Subcutaneous abdominal adipose tissue (tissue), 5 donors: ENCODE measurements around the gene DIPK2A.

Source experiments
- H3K27ac ChIP-seq: one replicate; pipeline ENCODE4 v1.7.0; 2013; ENCODE audit warnings: low read depth, mild to moderate bottlenecking, inconsistent platforms, low read length, moderate library complexity
- H3K27me3 ChIP-seq, 5 donors: one replicate each; pipeline ENCODE4 v1.7.0; 2013; ENCODE audit warnings: low read length in 5 of 5, inconsistent platforms in 1 of 5; ENCODE audit not compliant: control insufficient read depth in 5 of 5, insufficient read depth in 4 of 5
- H3K36me3 ChIP-seq, 5 donors: one replicate each; pipeline ENCODE4 v1.7.0; 2013; ENCODE audit warnings: low read length in 5 of 5; ENCODE audit not compliant: control insufficient read depth in 5 of 5, insufficient read depth in 5 of 5
- H3K4me1 ChIP-seq, 5 donors: one replicate each; pipeline ENCODE4 v1.7.0; 2013; ENCODE audit warnings: low read length in 5 of 5, mild to moderate bottlenecking in 3 of 5, moderate library complexity in 1 of 5; ENCODE audit not compliant: control insufficient read depth in 5 of 5, insufficient read depth in 5 of 5
- H3K4me3 ChIP-seq, 5 donors: one replicate each; pipeline ENCODE4 v1.7.0; 2013; ENCODE audit warnings: low read length in 5 of 5, low read depth in 1 of 5
- H3K9ac ChIP-seq, 5 donors: one replicate each; pipeline ENCODE4 v1.7.0; 2013; ENCODE audit warnings: low read length in 5 of 5, mild to moderate bottlenecking in 4 of 5, moderate library complexity in 3 of 5
- H3K9me3 ChIP-seq, 5 donors: one replicate each; pipeline ENCODE4 v1.7.0; 2013; ENCODE audit warnings: low read length in 5 of 5; ENCODE audit not compliant: control insufficient read depth in 5 of 5
- donor health status: healthy.
- donor health status: healthy.
- donor health status: healthy.
- donor health status: healthy.
- donor health status: healthy.

DIPK2A gene

GRCh38 chr3:143998266-143998665 is 26.6 kb downstream of the DIPK2A start:
- Histone ChIP-seq H3K27ac (no peak overlapping the region), H3K27me3 (no peaks in the 10 kb centered on the region), H3K4me3 (no peak overlapping the region), H3K4me1 (no peaks in the 10 kb centered on the region), H3K9ac (no peak overlapping the region), H3K36me3 (peaks cover 0 to 4% (median 0%) of the 10 kb centered on the region in 5 donors), H3K9me3 (no peaks in the 10 kb centered on the region)

GRCh38 chr3:144003051-144003450 is 31.4 kb downstream of the DIPK2A start:
- Histone ChIP-seq H3K9me3 (no peaks in the 10 kb centered on the region), H3K27me3 (no peaks in the 10 kb centered on the region), H3K27ac (no peak overlapping the region), H3K36me3 (no peaks in the 10 kb centered on the region), H3K9ac (no peak overlapping the region), H3K4me3 (no peak overlapping the region), H3K4me1 (no peaks in the 10 kb centered on the region)

GRCh38 chr3:144010371-144010770 is 38.7 kb downstream of the DIPK2A start:
- Histone ChIP-seq H3K4me3 (no peak overlapping the region), H3K36me3 (no peaks in the 10 kb centered on the region), H3K9me3 (no peaks in the 10 kb centered on the region), H3K27ac (no peak overlapping the region), H3K9ac (no peak overlapping the region), H3K4me1 (no peaks in the 10 kb centered on the region), H3K27me3 (no peaks in the 10 kb centered on the region)

- Histone ChIP-seq H3K4me3 (no peak overlapping the region), H3K9ac (no peak overlapping the region), H3K4me1 (no peaks in the 10 kb centered on the region), H3K9me3 (no peaks in the 10 kb centered on the region), H3K36me3 (no peaks in the 10 kb centered on the region), H3K27ac (no peak overlapping the region), H3K27me3 (no peaks in the 10 kb centered on the region)
Observed at GRCh38 chr3:144011251-144011799, 39.7 kb downstream of the DIPK2A start.

GRCh38 chr3:144015133-144015532 is 43.5 kb downstream of the DIPK2A start:
- no peak overlapping the region for H3K9ac ChIP-seq
- peaks cover 0 to 4% (median 3%) of the 10 kb centered on the region in 5 donors for H3K9me3 ChIP-seq
- H3K27ac ChIP-seq, result no peak overlapping the region
- H3K27me3 ChIP-seq, result no peaks in the 10 kb centered on the region
- H3K4me3 ChIP-seq, result no peak overlapping the region
- no peaks in the 10 kb centered on the region for H3K4me1 ChIP-seq
- no peaks in the 10 kb centered on the region for H3K36me3 ChIP-seq

- H3K9ac ChIP-seq, result no peak overlapping the region
- H3K27ac ChIP-seq, result no peak overlapping the region
- H3K27me3 ChIP-seq, result no peaks in the 10 kb centered on the region
- H3K9me3 ChIP-seq, result peaks cover 0 to 4% (median 3%) of the 10 kb centered on the region in 5 donors
- H3K4me1 ChIP-seq, result no peaks in the 10 kb centered on the region
- H3K36me3 ChIP-seq, result no peaks in the 10 kb centered on the region
- H3K4me3 ChIP-seq, result no peak overlapping the region
Observed at GRCh38 chr3:144018776-144019175, 47.2 kb downstream of the DIPK2A start.
